Choroid plexus epithelial cell (primary cell): Measurements from ENCODE around the gene ZNF423.
"Not testable (repeated sequence)": the region's sequence is repeated elsewhere in the genome, so short reads cannot be mapped to it uniquely, and the experiment has no call there.

Source experiments
- DNase-seq: peaks from one replicate; pipeline ENCODE4 v3.0.0-alpha.2; 2010; ENCODE audit warnings: low read depth
- H3K4me3 ChIP-seq: 2 replicates; pipeline ENCODE4 v1.5.1; 2011; ENCODE audit warnings: low read depth, mild to moderate bottlenecking, control low read depth, low read length, moderate library complexity
- CTCF ChIP-seq: conservative IDR thresholded peaks from 2 replicates; pipeline ENCODE4 v1.5.1; 2011; ENCODE audit warnings: low read depth, mild to moderate bottlenecking, control low read depth, inconsistent platforms, low read length, moderate library complexity

Gene ZNF423

GRCh38 chr16:49575346-49576172, 280.4 kb downstream of the ZNF423 start:
- no peak for DNase-seq
- no peak for TF ChIP-seq CTCF
- no peak overlapping the region for H3K4me3 ChIP-seq

- no peak for TF ChIP-seq CTCF
- no peak for DNase-seq
- H3K4me3 ChIP-seq, result no peak overlapping the region
These were observed 281.1 kb downstream of the ZNF423 start for GRCh38 chr16:49574826-49575225.

- TF ChIP-seq CTCF, result no peak
- no peak for DNase-seq
- H3K4me3 ChIP-seq, result no peak overlapping the region
These were observed 288.0 kb downstream of the ZNF423 start for GRCh38 chr16:49567950-49568349.

GRCh38 chr16:49566432-49566831, 289.5 kb downstream of the ZNF423 start:
- no peak overlapping the region for H3K4me3 ChIP-seq
- no peak for TF ChIP-seq CTCF
- no peak for DNase-seq

GRCh38 chr16:49564496-49565229, 291.2 kb downstream of the ZNF423 start:
- no peak overlapping the region for H3K4me3 ChIP-seq
- peak; percentile 77 for DNase-seq
- no peak for TF ChIP-seq CTCF

GRCh38 chr16:49563666-49564065, 292.2 kb downstream of the ZNF423 start:
- TF ChIP-seq CTCF, result no peak
- DNase-seq, result no peak
- no peak overlapping the region for H3K4me3 ChIP-seq

- H3K4me3 ChIP-seq, DNase-seq: not testable (repeated sequence)
These were observed 293.0 kb downstream of the ZNF423 start for GRCh38 chr16:49562894-49563293.
